ENCODE data around the gene PREX1.
A peak's percentile ranks its signal among the peaks of the same experiment; 100 is the strongest.
"Not testable (repeated sequence)": the region's sequence is repeated elsewhere in the genome, so short reads cannot be mapped to it uniquely, and the experiment has no call there.

PREX1 gene

GRCh38 chr20:48827855-48828733 is at the start of gene PREX1:
PREX1 (minus strand) TSS chr20:48827999; CDS start chr20:48827860, 139 bp downstream.
- DNase-seq (ENCODE audit: low read depth, low spot score): peak; percentile 54
- Histone ChIP-seq H3K4me3 (ENCODE audit: insufficient read length, low read depth) (peak within 1 kb of the TSS; percentile 84), H3K36me3 (ENCODE audit: insufficient read depth, insufficient read length, low read length) (no peaks in the 10 kb centered on the region), H3K4me1 (ENCODE audit: insufficient read depth, insufficient read length) (peaks cover 7% of the 10 kb centered on the region), H3K9ac (ENCODE audit: insufficient read length, low read depth) (peak within 1 kb of the TSS; percentile 81), H3K27me3 (ENCODE audit: insufficient read depth, insufficient read length) (peaks cover 21% of the 10 kb centered on the region), H3K9me3 (ENCODE audit: insufficient read depth, low read length) (no peaks in the 10 kb centered on the region)
- TF ChIP-seq SUZ12 (IDR thresholded peaks at IDR 0.05; ENCODE audit: extremely low read depth, insufficient read depth, insufficient read length) (no peak), ZNF274 (IDR thresholded peaks at IDR 0.05; ENCODE audit: low read depth, low read length) (no peak), YY1 (IDR thresholded peaks at IDR 0.05; ENCODE audit: insufficient read depth, insufficient read length) (no peak)

DNA sequence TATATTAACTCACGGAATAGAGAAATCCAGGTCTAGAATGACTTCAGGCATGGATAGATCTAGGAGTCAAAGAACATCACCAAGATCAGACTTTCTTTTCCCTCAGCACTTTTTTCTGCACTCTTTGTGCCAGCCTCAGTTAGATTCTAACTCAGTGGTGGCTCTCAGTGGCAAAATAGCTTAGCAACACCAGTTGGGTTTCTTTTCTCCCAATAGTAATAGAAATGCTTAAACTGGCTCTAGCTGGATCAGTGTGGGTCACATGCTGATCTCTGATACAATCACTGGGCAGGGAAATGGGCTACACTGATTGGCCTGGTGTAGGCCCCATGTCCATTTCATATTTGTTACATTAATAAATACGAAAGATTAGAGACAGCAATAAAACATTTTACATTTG is 49.5 kb upstream of the PREX1 start:
- H3K4me1 ChIP-seq (ENCODE audit: insufficient read depth, insufficient read length): no peaks in the 10 kb centered on the region
- H3K9me3 ChIP-seq (ENCODE audit: insufficient read depth, low read length): no peaks in the 10 kb centered on the region
- TF ChIP-seq SUZ12 (IDR thresholded peaks at IDR 0.05; ENCODE audit: extremely low read depth, insufficient read depth, insufficient read length): no peak
- no peak for TF ChIP-seq YY1 (IDR thresholded peaks at IDR 0.05; ENCODE audit: insufficient read depth, insufficient read length)
- no peak for TF ChIP-seq ZNF274 (IDR thresholded peaks at IDR 0.05; ENCODE audit: low read depth, low read length)
- H3K36me3 ChIP-seq (ENCODE audit: insufficient read depth, insufficient read length, low read length): no peaks in the 10 kb centered on the region
- peaks cover 3% of the 10 kb centered on the region for H3K27me3 ChIP-seq (ENCODE audit: insufficient read depth, insufficient read length)
- no peak overlapping the region for H3K9ac ChIP-seq (ENCODE audit: insufficient read length, low read depth)
- H3K4me3 ChIP-seq (ENCODE audit: insufficient read length, low read depth): no peak overlapping the region
- DNase-seq (ENCODE audit: low read depth, low spot score): no peak

GRCh38 chr20:48875914-48876240 is 48.1 kb upstream of the PREX1 start:
- no peak for DNase-seq (ENCODE audit: low read depth, low spot score)
- peaks cover 3% of the 10 kb centered on the region for H3K27me3 ChIP-seq (ENCODE audit: insufficient read depth, insufficient read length)
- no peak overlapping the region for H3K4me3 ChIP-seq (ENCODE audit: insufficient read length, low read depth)
- H3K4me1 ChIP-seq (ENCODE audit: insufficient read depth, insufficient read length): no peaks in the 10 kb centered on the region
- H3K36me3 ChIP-seq (ENCODE audit: insufficient read depth, insufficient read length, low read length): no peaks in the 10 kb centered on the region
- TF ChIP-seq ZNF274 (IDR thresholded peaks at IDR 0.05; ENCODE audit: low read depth, low read length) (no peak), SUZ12 (IDR thresholded peaks at IDR 0.05; ENCODE audit: extremely low read depth, insufficient read depth, insufficient read length) (no peak), YY1 (IDR thresholded peaks at IDR 0.05; ENCODE audit: insufficient read depth, insufficient read length) (no peak)
- H3K9me3 ChIP-seq (ENCODE audit: insufficient read depth, low read length): no peaks in the 10 kb centered on the region
- H3K9ac ChIP-seq (ENCODE audit: insufficient read length, low read depth): no peak overlapping the region

- TF ChIP-seq SUZ12 (IDR thresholded peaks at IDR 0.05; ENCODE audit: extremely low read depth, insufficient read depth, insufficient read length): no peak
- no peak for TF ChIP-seq YY1 (IDR thresholded peaks at IDR 0.05; ENCODE audit: insufficient read depth, insufficient read length)
- TF ChIP-seq ZNF274 (IDR thresholded peaks at IDR 0.05; ENCODE audit: low read depth, low read length): no peak
- peaks cover 3% of the 10 kb centered on the region for H3K27me3 ChIP-seq (ENCODE audit: insufficient read depth, insufficient read length)
- no peak for DNase-seq (ENCODE audit: low read depth, low spot score)
These were observed 47.6 kb upstream of the PREX1 start for GRCh38 chr20:48875233-48875913.

DNA sequence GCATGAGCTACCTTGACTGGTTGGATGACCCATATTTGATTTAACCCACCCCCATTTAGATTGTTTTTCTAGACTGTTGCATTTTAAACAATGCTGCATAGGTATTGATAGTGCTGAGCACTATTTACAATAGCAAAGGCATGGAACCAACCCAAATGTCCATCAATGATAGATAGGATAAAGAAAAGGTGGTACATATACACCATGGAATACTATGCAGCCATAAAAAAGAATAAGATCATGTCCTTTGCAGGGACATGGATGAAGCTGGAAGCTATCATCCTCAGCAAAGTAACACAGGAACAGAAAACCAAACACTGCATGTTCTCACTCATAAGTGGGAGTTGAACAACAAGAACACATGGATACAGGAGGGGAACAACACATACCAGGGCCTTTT is 41.6 kb upstream of the PREX1 start:
- H3K27me3 ChIP-seq (ENCODE audit: insufficient read depth, insufficient read length); H3K4me1 ChIP-seq (ENCODE audit: insufficient read depth, insufficient read length); H3K36me3 ChIP-seq (ENCODE audit: insufficient read depth, insufficient read length, low read length); H3K9ac ChIP-seq (ENCODE audit: insufficient read length, low read depth); H3K4me3 ChIP-seq (ENCODE audit: insufficient read length, low read depth); H3K9me3 ChIP-seq (ENCODE audit: insufficient read depth, low read length); DNase-seq (ENCODE audit: low read depth, low spot score): not testable (repeated sequence)

More at GRCh38 chr20:48875233-48875913, 47.6 kb upstream of the PREX1 start:
- Histone ChIP-seq H3K4me3 (ENCODE audit: insufficient read length, low read depth) (no peak overlapping the region), H3K36me3 (ENCODE audit: insufficient read depth, insufficient read length, low read length) (no peaks in the 10 kb centered on the region), H3K9ac (ENCODE audit: insufficient read length, low read depth) (no peak overlapping the region), H3K4me1 (ENCODE audit: insufficient read depth, insufficient read length) (no peaks in the 10 kb centered on the region), H3K9me3 (ENCODE audit: insufficient read depth, low read length) (no peaks in the 10 kb centered on the region)

DNA sequence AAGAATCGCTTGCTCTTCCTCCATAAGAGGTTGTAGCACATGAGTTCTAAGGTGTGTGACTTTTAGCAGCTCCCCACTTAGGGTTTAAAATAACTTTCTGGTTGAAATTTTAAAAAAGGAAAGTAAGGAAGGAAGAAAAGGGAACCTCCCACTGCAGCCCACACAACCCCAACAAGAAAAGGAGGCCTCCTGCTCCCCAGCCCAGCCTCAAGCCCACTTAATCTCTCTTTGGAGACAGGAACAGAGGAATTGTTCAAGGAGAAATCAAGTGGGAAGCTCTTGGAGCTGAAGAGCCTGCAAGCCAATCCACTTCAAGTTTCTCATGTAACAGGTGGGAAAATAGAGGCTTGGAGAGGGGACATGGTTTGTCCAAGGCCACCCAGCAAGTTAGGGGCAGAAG is 39.1 kb upstream of the PREX1 start:
- no peak for DNase-seq (ENCODE audit: low read depth, low spot score)
- TF ChIP-seq ZNF274 (IDR thresholded peaks at IDR 0.05; ENCODE audit: low read depth, low read length): no peak
- no peak for TF ChIP-seq YY1 (IDR thresholded peaks at IDR 0.05; ENCODE audit: insufficient read depth, insufficient read length)
- TF ChIP-seq SUZ12 (IDR thresholded peaks at IDR 0.05; ENCODE audit: extremely low read depth, insufficient read depth, insufficient read length): no peak
- Histone ChIP-seq H3K9ac (ENCODE audit: insufficient read length, low read depth) (no peak overlapping the region), H3K36me3 (ENCODE audit: insufficient read depth, insufficient read length, low read length) (no peaks in the 10 kb centered on the region), H3K27me3 (ENCODE audit: insufficient read depth, insufficient read length) (no peaks in the 10 kb centered on the region), H3K9me3 (ENCODE audit: insufficient read depth, low read length) (no peaks in the 10 kb centered on the region), H3K4me3 (ENCODE audit: insufficient read length, low read depth) (no peak overlapping the region), H3K4me1 (ENCODE audit: insufficient read depth, insufficient read length) (no peaks in the 10 kb centered on the region)

DNA sequence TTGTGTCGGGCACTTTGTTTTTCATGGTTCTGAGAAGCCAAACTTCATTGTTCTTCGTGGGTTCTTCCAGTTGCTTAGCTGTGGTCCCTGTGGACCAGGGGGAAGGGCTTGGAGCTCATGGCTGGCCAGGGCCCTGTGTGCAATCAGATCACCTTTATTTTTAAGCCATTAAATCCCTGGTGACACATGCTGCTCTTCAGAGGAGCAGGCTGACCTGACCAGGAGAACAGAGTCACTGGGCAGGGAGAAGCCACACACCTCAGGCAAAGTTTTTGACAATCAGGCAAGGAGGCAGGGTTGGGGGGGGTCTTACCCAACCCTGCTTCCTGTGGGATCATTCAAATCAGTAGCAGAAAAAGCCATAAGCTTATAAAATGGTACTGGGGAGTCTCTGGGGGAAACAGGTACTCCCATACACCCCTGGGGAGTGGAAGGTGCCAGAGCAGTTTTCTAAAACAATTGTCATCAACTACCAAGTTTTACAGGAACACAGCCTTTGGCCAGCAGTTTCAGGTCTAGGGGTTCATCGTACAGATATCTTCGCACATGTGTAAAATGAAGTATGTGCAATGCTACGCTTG is 37.0 kb upstream of the PREX1 start:
- DNase-seq (ENCODE audit: low read depth, low spot score): no peak
- Histone ChIP-seq H3K36me3 (ENCODE audit: insufficient read depth, insufficient read length, low read length) (no peaks in the 10 kb centered on the region), H3K27me3 (ENCODE audit: insufficient read depth, insufficient read length) (no peaks in the 10 kb centered on the region), H3K9me3 (ENCODE audit: insufficient read depth, low read length) (no peaks in the 10 kb centered on the region), H3K4me1 (ENCODE audit: insufficient read depth, insufficient read length) (no peaks in the 10 kb centered on the region), H3K4me3 (ENCODE audit: insufficient read length, low read depth) (no peak overlapping the region), H3K9ac (ENCODE audit: insufficient read length, low read depth) (no peak overlapping the region)
- TF ChIP-seq YY1 (IDR thresholded peaks at IDR 0.05; ENCODE audit: insufficient read depth, insufficient read length): no peak
- TF ChIP-seq SUZ12 (IDR thresholded peaks at IDR 0.05; ENCODE audit: extremely low read depth, insufficient read depth, insufficient read length): no peak
- no peak for TF ChIP-seq ZNF274 (IDR thresholded peaks at IDR 0.05; ENCODE audit: low read depth, low read length)

All from NT2/D1 (cell line).